ENCODE data around the gene OARD1. TPM values are rescaled to one million over a fixed set of nuclear protein-coding genes. Genes with fewer than 3 reads are reported as not detected.
A peak's percentile ranks its signal among the peaks of the same experiment; 100 is the strongest.

The OARD1 gene
- total and polyA plus RNA-seq, 2 experiments from 2014 or later, result 31.2 to 46.4 TPM

DNA sequence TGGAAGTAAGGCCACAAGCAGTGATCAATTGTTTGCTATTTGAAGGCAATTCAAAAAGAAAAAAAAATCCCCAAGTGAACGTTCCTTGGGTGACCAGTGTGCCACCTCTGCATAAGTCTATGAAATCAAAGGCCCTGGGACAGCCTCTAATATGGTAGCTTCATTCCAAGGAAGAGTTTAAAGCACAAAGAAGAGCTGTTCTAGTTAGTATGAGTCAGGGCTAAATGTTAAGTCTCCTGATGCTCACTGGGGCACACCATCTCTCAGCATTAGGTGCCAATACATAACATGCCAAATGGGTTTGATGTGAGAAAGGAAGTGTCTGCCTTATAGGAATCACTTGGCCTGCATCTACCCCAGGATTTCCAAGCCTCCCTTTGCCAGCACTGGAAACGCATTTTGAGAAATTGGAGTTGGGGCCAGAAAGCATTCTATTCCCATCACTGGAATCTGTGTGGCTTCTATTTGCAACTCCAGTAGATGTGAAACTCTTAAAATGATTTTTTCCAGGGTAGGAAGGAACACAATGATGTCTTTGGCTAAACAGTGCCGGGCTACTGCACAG lies 46.1 kb downstream of the OARD1 start:
- no peaks in the 10 kb centered on the region for H3K9me2 ChIP-seq (replicated peaks; ENCODE audit: insufficient read depth)
- H3K79me2 ChIP-seq, result no peaks in the 10 kb centered on the region
- WGBS (ENCODE audit: low lambda C conversion rate, missing lambda C conversion rate), result 90% methylated on average over 3 of the region's 3 CpGs
- H3K9me3 ChIP-seq (ENCODE audit: low read depth), result no peaks in the 10 kb centered on the region
- no peak for DNase-seq (ENCODE audit: low spot score)
- no peak overlapping the region for H2AFZ ChIP-seq
- H3K4me2 ChIP-seq, result no peak overlapping the region
- H3K27ac ChIP-seq, result no peak overlapping the region
- no peaks in the 10 kb centered on the region for H4K20me1 ChIP-seq (ENCODE audit: insufficient read depth, poor library complexity, severe bottlenecking)
- no peaks in the 10 kb centered on the region for H3K27me3 ChIP-seq
- TF ChIP-seq EZH2 (IDR thresholded peaks at IDR 0.05; ENCODE audit: borderline replicate concordance), result no peak
- no peak for TF ChIP-seq EZH2phosphoT487 (IDR thresholded peaks at IDR 0.05; ENCODE audit: low read depth, severe bottlenecking, unreplicated experiment)
- TF ChIP-seq, protein P1, sequence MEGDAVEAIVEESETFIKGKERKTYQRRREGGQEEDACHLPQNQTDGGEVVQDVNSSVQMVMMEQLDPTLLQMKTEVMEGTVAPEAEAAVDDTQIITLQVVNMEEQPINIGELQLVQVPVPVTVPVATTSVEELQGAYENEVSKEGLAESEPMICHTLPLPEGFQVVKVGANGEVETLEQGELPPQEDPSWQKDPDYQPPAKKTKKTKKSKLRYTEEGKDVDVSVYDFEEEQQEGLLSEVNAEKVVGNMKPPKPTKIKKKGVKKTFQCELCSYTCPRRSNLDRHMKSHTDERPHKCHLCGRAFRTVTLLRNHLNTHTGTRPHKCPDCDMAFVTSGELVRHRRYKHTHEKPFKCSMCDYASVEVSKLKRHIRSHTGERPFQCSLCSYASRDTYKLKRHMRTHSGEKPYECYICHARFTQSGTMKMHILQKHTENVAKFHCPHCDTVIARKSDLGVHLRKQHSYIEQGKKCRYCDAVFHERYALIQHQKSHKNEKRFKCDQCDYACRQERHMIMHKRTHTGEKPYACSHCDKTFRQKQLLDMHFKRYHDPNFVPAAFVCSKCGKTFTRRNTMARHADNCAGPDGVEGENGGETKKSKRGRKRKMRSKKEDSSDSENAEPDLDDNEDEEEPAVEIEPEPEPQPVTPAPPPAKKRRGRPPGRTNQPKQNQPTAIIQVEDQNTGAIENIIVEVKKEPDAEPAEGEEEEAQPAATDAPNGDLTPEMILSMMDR (IDR thresholded peaks at IDR 0.05; ENCODE audit: poor library complexity), result no peak
- H3K36me3 ChIP-seq (replicated peaks; ENCODE audit: insufficient read depth, low read depth), result no peaks in the 10 kb centered on the region
- H3K4me3 ChIP-seq, result no peak overlapping the region
- peaks cover 9% of the 10 kb centered on the region for H3K4me1 ChIP-seq (ENCODE audit: insufficient read depth)

DNA sequence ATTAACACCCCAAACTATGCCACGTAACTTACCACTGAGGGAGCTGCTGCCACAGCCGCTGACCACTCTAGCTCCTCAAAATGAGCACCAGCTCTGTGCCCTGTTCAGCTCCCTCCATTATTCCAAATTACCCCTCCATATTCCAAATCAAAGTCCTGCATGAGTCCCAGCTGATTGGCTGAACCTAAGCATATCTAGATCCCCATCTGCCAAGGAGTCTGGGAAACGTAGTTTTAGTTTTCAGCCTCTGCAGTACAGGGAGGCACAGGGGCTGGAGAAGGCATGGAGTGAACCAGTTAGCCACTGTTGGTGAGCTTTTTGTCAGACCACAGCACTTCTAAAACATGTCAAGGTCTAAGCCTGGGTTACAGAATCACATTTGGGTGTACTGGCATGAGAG lies 49.0 kb downstream of the OARD1 start:
- H3K4me2 ChIP-seq, result no peak overlapping the region
- H4K20me1 ChIP-seq (ENCODE audit: insufficient read depth, poor library complexity, severe bottlenecking), result no peaks in the 10 kb centered on the region
- H3K9me3 ChIP-seq (ENCODE audit: low read depth), result no peaks in the 10 kb centered on the region
- peaks cover 7% of the 10 kb centered on the region for H3K4me1 ChIP-seq (ENCODE audit: insufficient read depth)
- no peaks in the 10 kb centered on the region for H3K27me3 ChIP-seq
- H3K4me3 ChIP-seq, result no peak overlapping the region
- H3K9me2 ChIP-seq (replicated peaks; ENCODE audit: insufficient read depth), result no peaks in the 10 kb centered on the region
- H3K79me2 ChIP-seq, result no peaks in the 10 kb centered on the region
- WGBS (ENCODE audit: low lambda C conversion rate, missing lambda C conversion rate), result 92% methylated on average over 3 of the region's 3 CpGs
- H2AFZ ChIP-seq, result no peak overlapping the region
- DNase-seq (ENCODE audit: low spot score), result no peak
- H3K27ac ChIP-seq, result peak overlapping the region; percentile 43
- no peaks in the 10 kb centered on the region for H3K36me3 ChIP-seq (replicated peaks; ENCODE audit: insufficient read depth, low read depth)
- no peak for TF ChIP-seq EZH2phosphoT487 (IDR thresholded peaks at IDR 0.05; ENCODE audit: low read depth, severe bottlenecking, unreplicated experiment)
- TF ChIP-seq, protein P1 (IDR thresholded peaks at IDR 0.05; ENCODE audit: poor library complexity), result no peak
- no peak for TF ChIP-seq EZH2 (IDR thresholded peaks at IDR 0.05; ENCODE audit: borderline replicate concordance)

DNA sequence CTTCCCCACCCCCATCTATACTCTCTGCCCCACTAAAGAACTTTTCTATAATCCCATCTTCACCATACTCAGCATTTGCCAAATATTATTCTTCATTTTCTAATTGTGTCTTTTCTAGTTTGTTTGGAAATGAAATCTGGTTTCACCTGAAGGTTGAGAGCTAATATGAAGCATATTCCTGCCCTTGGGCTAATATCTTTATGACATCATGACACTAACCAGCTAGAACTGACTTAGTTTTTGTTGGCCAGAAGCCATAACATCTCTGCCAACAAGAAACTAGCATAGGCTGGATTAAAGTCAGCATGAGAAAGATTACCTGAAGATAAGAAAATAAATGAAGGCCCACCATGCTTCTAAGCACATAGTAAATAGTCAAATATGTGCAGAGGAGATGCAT lies 49.9 kb downstream of the OARD1 start:
- DNase-seq (ENCODE audit: low spot score), result peak; percentile 42
- Histone ChIP-seq H3K9me3 (ENCODE audit: low read depth) (no peaks in the 10 kb centered on the region), H3K27ac (peak overlapping the region; percentile 61), H3K4me1 (ENCODE audit: insufficient read depth) (peaks cover 7% of the 10 kb centered on the region), H4K20me1 (ENCODE audit: insufficient read depth, poor library complexity, severe bottlenecking) (no peaks in the 10 kb centered on the region), H3K79me2 (no peaks in the 10 kb centered on the region), H3K4me3 (no peak overlapping the region), H3K36me3 (replicated peaks; ENCODE audit: insufficient read depth, low read depth) (no peaks in the 10 kb centered on the region), H3K27me3 (no peaks in the 10 kb centered on the region), H3K9me2 (replicated peaks; ENCODE audit: insufficient read depth) (no peaks in the 10 kb centered on the region), H3K4me2 (no peak overlapping the region), H2AFZ (no peak overlapping the region)
- TF ChIP-seq, protein P1 (IDR thresholded peaks at IDR 0.05; ENCODE audit: poor library complexity), result no peak
- TF ChIP-seq EZH2 (IDR thresholded peaks at IDR 0.05; ENCODE audit: borderline replicate concordance), result no peak
- TF ChIP-seq EZH2phosphoT487 (IDR thresholded peaks at IDR 0.05; ENCODE audit: low read depth, severe bottlenecking, unreplicated experiment), result no peak
